HG03565 (cell line): ENCODE results near the gene PPFIA4.

Source experiments
- ATAC-seq: cut with Tn5 transposase; IDR thresholded peaks from one replicate; pipeline ENCODE4 v1.9.1; 2021; ENCODE audit warnings: mild to moderate bottlenecking, moderate library complexity; ENCODE audit not compliant: unreplicated experiment

Gene PPFIA4

GRCh38 chr1:203098445-203098844 lies 72.2 kb downstream of the PPFIA4 start:
- ATAC-seq, result no peak

GRCh38 chr1:203098914-203099520 lies 72.7 kb downstream of the PPFIA4 start:
- ATAC-seq, result no peak

GRCh38 chr1:203099805-203100515 lies 73.7 kb downstream of the PPFIA4 start:
- ATAC-seq, result no peak

GRCh38 chr1:203100516-203100869 lies 74.2 kb downstream of the PPFIA4 start:
- no peak for ATAC-seq

- ATAC-seq, result no peak
Observed at GRCh38 chr1:203101813-203102634, 75.7 kb downstream of the PPFIA4 start.

GRCh38 chr1:203103216-203103615 lies 76.9 kb downstream of the PPFIA4 start:
- ATAC-seq, result no peak

GRCh38 chr1:203103829-203104495 lies 77.7 kb downstream of the PPFIA4 start:
- no peak for ATAC-seq

- ATAC-seq, result no peak
Observed at GRCh38 chr1:203104789-203105390, 78.6 kb downstream of the PPFIA4 start.

GRCh38 chr1:203112475-203112874 lies 86.2 kb downstream of the PPFIA4 start:
- no peak for ATAC-seq

GRCh38 chr1:203113308-203113707 lies 87.0 kb downstream of the PPFIA4 start:
- ATAC-seq, result no peak

- no peak for ATAC-seq
Observed at GRCh38 chr1:203114202-203114601, 87.9 kb downstream of the PPFIA4 start.

GRCh38 chr1:203116091-203116820 lies 90.0 kb downstream of the PPFIA4 start:
- no peak for ATAC-seq

- no peak for ATAC-seq
Observed at GRCh38 chr1:203117611-203118575, 91.6 kb downstream of the PPFIA4 start.

GRCh38 chr1:203120325-203121153 lies 94.2 kb downstream of the PPFIA4 start:
- ATAC-seq, result no peak

GRCh38 chr1:203121186-203122015 lies 95.1 kb downstream of the PPFIA4 start:
- no peak for ATAC-seq

GRCh38 chr1:203122159-203122558 lies 95.9 kb downstream of the PPFIA4 start:
- ATAC-seq, result no peak

GRCh38 chr1:203124011-203124410 lies 97.7 kb downstream of the PPFIA4 start:
- ATAC-seq, result no peak
